Measurements from ENCODE around the gene TLL2. TPM values are rescaled to one million over a fixed set of nuclear protein-coding genes. Genes with fewer than 3 reads are reported as not detected.

Gene TLL2
- total and polyA plus RNA-seq, 9 of the 15 experiments (the other 6 are each of a cell fraction or from before 2014, with no cell fraction given): 0.09 TPM; not detected in 8

DNA sequence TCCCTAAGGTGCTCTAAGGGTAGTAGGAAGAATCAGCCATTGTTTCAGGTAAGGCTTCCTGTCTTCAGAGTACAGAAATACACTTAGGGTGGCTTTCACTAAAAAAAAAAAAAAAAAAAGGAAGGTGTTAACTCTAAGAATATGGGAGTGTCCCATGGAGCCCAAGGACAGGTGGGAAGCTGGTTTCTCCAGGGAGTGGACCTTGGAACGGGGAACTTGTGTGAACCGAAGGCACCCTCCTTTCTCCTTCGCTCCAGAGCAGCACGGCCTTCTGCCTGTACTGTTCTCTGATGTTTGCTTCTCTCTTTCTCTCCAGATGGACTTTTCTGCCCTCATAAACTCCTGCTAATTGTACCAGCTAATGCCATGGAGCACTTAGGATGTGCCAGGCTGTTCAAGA is 161.1 kb downstream of the TLL2 start:
- no peak overlapping the region for H3K4me3 ChIP-seq
- no peak overlapping the region for H3K9ac ChIP-seq (ENCODE audit: insufficient read depth in 1 of 2, low read depth in 2 of 2, low read length in 2 of 2)
- no peak overlapping the region for H3K27ac ChIP-seq (ENCODE audit: extremely low read depth, low read depth, low read length)
- H2AFZ ChIP-seq (ENCODE audit: low read depth, low read length): no peak overlapping the region
- no peaks in the 10 kb centered on the region for H3K9me1 ChIP-seq (ENCODE audit: control insufficient read depth, insufficient read depth, low read length)
- no TSS peak for BruUV-seq (replicated peaks)
- DNase-seq (ENCODE audit: extremely low read depth in 1 of 4, low spot score in 3 of 4): no peak
- ATAC-seq: no peak
- H3K4me2 ChIP-seq (ENCODE audit: insufficient read depth, low read length): no peak overlapping the region
- 0% methylated on average over 3 of the region's 4 CpGs for WGBS (ENCODE audit: insufficient coverage, low coverage, missing lambda C conversion rate)
- ChIA-PET CTCF (ENCODE audit: low intra/inter-chr PET ratio) (no interaction called here), POLR2A (no interaction called here)
- in situ Hi-C loops (cut with MboI): no loop called here
- H3K79me2 ChIP-seq (ENCODE audit: control insufficient read depth, insufficient read depth, low read length): no peaks in the 10 kb centered on the region
- no peak for FAIRE-seq
- no peaks in the 10 kb centered on the region for H3K9me3 ChIP-seq (replicated peaks; ENCODE audit: control insufficient read depth, insufficient read depth, low read depth, low read length)
- no peaks in the 10 kb centered on the region; the same call in 1 of the 2 replicates for H4K20me1 ChIP-seq (replicated peaks; ENCODE audit: control insufficient read depth, insufficient read depth, low read length)
- H3K36me3 ChIP-seq (ENCODE audit: control insufficient read depth, insufficient read depth, low read length): no peaks in the 10 kb centered on the region
- intact Hi-C loops (cut with micrococcal nuclease): no loop called here
- H3K4me1 ChIP-seq (replicated peaks in 1 of 2; ENCODE audit: control insufficient read depth in 2 of 2, insufficient read depth in 2 of 2, low read length in 2 of 2): no peaks in the 10 kb centered on the region
- H3K27me3 ChIP-seq (ENCODE audit: control insufficient read depth in 2 of 2, insufficient read depth in 2 of 2, low read length in 2 of 2): peaks cover 0 to 12% of the 10 kb centered on the region in 2 experiments; a peak in 2 of 5 replicates
- TF ChIP-seq ZNF41 (CRISPR knock-in tag; conservative IDR thresholded peaks at IDR 0.05): no peak
- no peak for TF ChIP-seq POLR2AphosphoS5 (IDR thresholded peaks at IDR 0.05; ENCODE audit: control insufficient read depth, insufficient read depth, low read depth, low read length)
- no peak for TF ChIP-seq ZBTB40 (IDR thresholded peaks at IDR 0.05)
- no peak for TF ChIP-seq ZBTB40 (CRISPR knock-in tag; IDR thresholded peaks at IDR 0.05)
- no peak for TF ChIP-seq RBM22 (IDR thresholded peaks at IDR 0.05; ENCODE audit: low read depth, low read length, poor library complexity, severe bottlenecking)
- TF ChIP-seq ZKSCAN8 (CRISPR knock-in tag; IDR thresholded peaks at IDR 0.05): no peak
- TF ChIP-seq CBFA2T3 (IDR thresholded peaks at IDR 0.05): no peak
- no peak for TF ChIP-seq MEIS2 (IDR thresholded peaks at IDR 0.05; ENCODE audit: partially characterized antibody)
- no peak for TF ChIP-seq ZNF512 (tag; IDR thresholded peaks at IDR 0.05)
- no peak for TF ChIP-seq KAT7 (CRISPR knock-in tag; IDR thresholded peaks at IDR 0.05; ENCODE audit: borderline replicate concordance)
- no peak for TF ChIP-seq TCF7L2 (IDR thresholded peaks at IDR 0.05; ENCODE audit: low read depth, low read length)
- TF ChIP-seq CREB1 (IDR thresholded peaks at IDR 0.05): no peak
- no peak for TF ChIP-seq CREB1 (CRISPR knock-in tag; IDR thresholded peaks at IDR 0.05)
- no peak for TF ChIP-seq ILF3 (IDR thresholded peaks at IDR 0.05; ENCODE audit: borderline replicate concordance)

All from K562 (cell line).